ENCODE data around the gene RNF224. TPM values are rescaled to one million over a fixed set of nuclear protein-coding genes. Genes with fewer than 3 reads are reported as not detected.

Gene RNF224
- total RNA-seq, 1 donor from 2014 or later: not detected

DNA sequence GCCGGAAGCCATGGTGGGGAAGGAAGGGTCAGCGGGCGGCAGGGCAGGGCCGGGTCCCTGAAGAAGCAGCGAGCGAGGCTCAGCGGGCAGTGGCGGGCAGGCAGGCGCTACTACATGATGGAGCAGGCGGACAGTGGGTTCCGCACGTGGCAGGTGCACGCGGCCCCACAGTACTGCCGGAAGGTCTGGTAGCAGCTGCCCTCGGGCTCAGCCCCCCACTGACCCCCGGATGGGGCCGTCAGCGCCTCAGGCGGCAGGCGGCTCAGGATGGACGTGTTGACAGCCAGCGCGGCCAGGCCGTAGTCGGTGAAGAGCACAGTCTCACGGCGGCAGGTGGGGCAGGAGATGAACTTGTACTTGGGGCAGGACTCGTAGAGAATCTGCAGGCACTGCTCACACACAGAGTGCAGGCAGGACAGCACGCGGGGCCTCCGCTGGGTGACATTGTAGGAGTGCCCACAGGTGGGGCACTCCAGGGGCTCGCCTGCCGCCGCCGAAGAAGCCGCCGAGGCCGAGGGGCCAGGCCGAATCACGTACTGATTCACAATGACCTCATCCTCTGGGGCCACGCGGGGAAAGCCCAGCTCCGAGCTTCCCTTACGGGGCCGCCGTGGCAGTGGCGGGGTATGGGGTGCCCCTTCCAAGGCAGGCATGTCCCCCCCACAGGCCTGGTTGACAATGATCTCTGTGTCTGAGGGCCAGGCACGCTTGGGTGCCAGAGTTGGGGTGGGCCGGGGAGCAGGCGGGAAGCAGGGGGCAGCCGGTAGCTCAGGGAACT is 6.8 kb upstream of the RNF224 start:
- H3K27ac ChIP-seq (ENCODE audit: low read depth, low read length): no peak overlapping the region
- no peak for TF ChIP-seq EZH2 (IDR thresholded peaks at IDR 0.05; ENCODE audit: insufficient read depth, low read length)
- TF ChIP-seq, protein P1, sequence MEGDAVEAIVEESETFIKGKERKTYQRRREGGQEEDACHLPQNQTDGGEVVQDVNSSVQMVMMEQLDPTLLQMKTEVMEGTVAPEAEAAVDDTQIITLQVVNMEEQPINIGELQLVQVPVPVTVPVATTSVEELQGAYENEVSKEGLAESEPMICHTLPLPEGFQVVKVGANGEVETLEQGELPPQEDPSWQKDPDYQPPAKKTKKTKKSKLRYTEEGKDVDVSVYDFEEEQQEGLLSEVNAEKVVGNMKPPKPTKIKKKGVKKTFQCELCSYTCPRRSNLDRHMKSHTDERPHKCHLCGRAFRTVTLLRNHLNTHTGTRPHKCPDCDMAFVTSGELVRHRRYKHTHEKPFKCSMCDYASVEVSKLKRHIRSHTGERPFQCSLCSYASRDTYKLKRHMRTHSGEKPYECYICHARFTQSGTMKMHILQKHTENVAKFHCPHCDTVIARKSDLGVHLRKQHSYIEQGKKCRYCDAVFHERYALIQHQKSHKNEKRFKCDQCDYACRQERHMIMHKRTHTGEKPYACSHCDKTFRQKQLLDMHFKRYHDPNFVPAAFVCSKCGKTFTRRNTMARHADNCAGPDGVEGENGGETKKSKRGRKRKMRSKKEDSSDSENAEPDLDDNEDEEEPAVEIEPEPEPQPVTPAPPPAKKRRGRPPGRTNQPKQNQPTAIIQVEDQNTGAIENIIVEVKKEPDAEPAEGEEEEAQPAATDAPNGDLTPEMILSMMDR (IDR thresholded peaks at IDR 0.05; ENCODE audit: insufficient read depth, low read depth, low read length): no peak
- no peak overlapping the region for H3K4me3 ChIP-seq (ENCODE audit: insufficient read depth, low read depth, low read length)
- FAIRE-seq (no peak), DNase-seq (ENCODE audit: low read depth) (no peak)
- Mint-ChIP-seq H3K4me3 (ENCODE audit: unreplicated experiment) (peak overlapping the region; percentile 64), H3K4me1 (ENCODE audit: low read depth, unreplicated experiment) (peaks cover 6% of the 10 kb centered on the region), H3K36me3 (ENCODE audit: low read depth, unreplicated experiment) (no peaks in the 10 kb centered on the region), H3K27me3 (ENCODE audit: low read depth, unreplicated experiment) (no peaks in the 10 kb centered on the region), H3K27ac (ENCODE audit: unreplicated experiment) (no peak overlapping the region), H3K9me3 (ENCODE audit: unreplicated experiment) (no peaks in the 10 kb centered on the region)
- peaks cover 20% of the 10 kb centered on the region for H3K4me1 ChIP-seq (ENCODE audit: insufficient read depth, low read length)
- H3K79me2 ChIP-seq (ENCODE audit: insufficient read depth, low read length): no peaks in the 10 kb centered on the region
- no peaks in the 10 kb centered on the region for H3K9me3 ChIP-seq (ENCODE audit: insufficient read depth, low read depth, low read length)
- H4K20me1 ChIP-seq (ENCODE audit: insufficient read depth, low read length): peaks cover 8% of the 10 kb centered on the region
- H3K36me3 ChIP-seq (ENCODE audit: insufficient read depth, low read length): no peaks in the 10 kb centered on the region
- H3K9ac ChIP-seq (ENCODE audit: low read length): no peak overlapping the region
- H3K27me3 ChIP-seq (ENCODE audit: insufficient read depth, low read length): no peaks in the 10 kb centered on the region
- no peak overlapping the region for H2AFZ ChIP-seq (ENCODE audit: low read depth, low read length)
- H3K4me2 ChIP-seq (ENCODE audit: low read length): no peak overlapping the region

DNA sequence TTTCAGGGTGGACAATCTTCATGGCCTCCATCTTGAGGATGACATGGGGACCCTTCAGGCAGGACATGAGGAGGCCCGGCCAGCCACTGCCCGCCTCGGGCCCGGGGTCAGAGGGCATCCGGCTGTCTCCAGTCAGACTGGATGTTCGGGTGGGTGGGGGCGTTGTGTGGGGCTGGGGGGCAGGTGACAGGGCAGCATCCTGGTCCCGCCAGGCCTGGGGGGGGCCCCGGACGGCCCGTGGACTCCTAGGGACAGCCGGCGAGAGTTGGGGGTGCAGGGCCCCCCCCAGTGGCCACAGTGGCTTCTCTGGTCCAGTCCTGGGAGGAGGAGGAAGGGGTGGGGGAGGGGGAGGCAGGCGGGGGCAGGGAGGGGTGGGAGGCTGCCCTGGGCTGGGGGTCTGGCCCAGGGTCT is 6.2 kb upstream of the RNF224 start:
- H3K4me3 Mint-ChIP-seq (ENCODE audit: unreplicated experiment): peak overlapping the region; percentile 64
- peaks cover 6% of the 10 kb centered on the region for H3K4me1 Mint-ChIP-seq (ENCODE audit: low read depth, unreplicated experiment)

More for the DNA sequence above, 6.2 kb upstream of the RNF224 start:
- Histone ChIP-seq H2AFZ (ENCODE audit: low read depth, low read length) (no peak overlapping the region), H3K27ac (ENCODE audit: low read depth, low read length) (no peak overlapping the region), H3K79me2 (ENCODE audit: insufficient read depth, low read length) (no peaks in the 10 kb centered on the region), H3K9ac (ENCODE audit: low read length) (no peak overlapping the region), H3K4me3 (ENCODE audit: insufficient read depth, low read depth, low read length) (no peak overlapping the region), H3K4me2 (ENCODE audit: low read length) (no peak overlapping the region), H3K36me3 (ENCODE audit: insufficient read depth, low read length) (no peaks in the 10 kb centered on the region), H3K9me3 (ENCODE audit: insufficient read depth, low read depth, low read length) (no peaks in the 10 kb centered on the region), H4K20me1 (ENCODE audit: insufficient read depth, low read length) (peaks cover 8% of the 10 kb centered on the region), H3K4me1 (ENCODE audit: insufficient read depth, low read length) (peaks cover 20% of the 10 kb centered on the region), H3K27me3 (ENCODE audit: insufficient read depth, low read length) (no peaks in the 10 kb centered on the region)
- FAIRE-seq (no peak), DNase-seq (ENCODE audit: low read depth) (no peak)
- Mint-ChIP-seq H3K36me3 (ENCODE audit: low read depth, unreplicated experiment) (no peaks in the 10 kb centered on the region), H3K9me3 (ENCODE audit: unreplicated experiment) (no peaks in the 10 kb centered on the region), H3K27me3 (ENCODE audit: low read depth, unreplicated experiment) (no peaks in the 10 kb centered on the region), H3K27ac (ENCODE audit: unreplicated experiment) (no peak overlapping the region)
- TF ChIP-seq, protein P1 (IDR thresholded peaks at IDR 0.05; ENCODE audit: insufficient read depth, low read depth, low read length): no peak
- TF ChIP-seq EZH2 (IDR thresholded peaks at IDR 0.05; ENCODE audit: insufficient read depth, low read length): no peak
